SH-SY5Y (cell line): Measurements from ENCODE around the gene MYBPH.

ENCODE experiments used
- GATA2 ChIP-seq: IDR thresholded peaks from 2 replicates; pipeline ENCODE4 v1.6.1; 2011; ENCODE audit warnings: mild to moderate bottlenecking, low read depth, low read length
- GATA3 ChIP-seq: IDR thresholded peaks from 2 replicates; pipeline ENCODE4 v1.6.1; 2011; ENCODE audit warnings: low read depth, mild to moderate bottlenecking, low read length, moderate library complexity

Gene MYBPH

DNA sequence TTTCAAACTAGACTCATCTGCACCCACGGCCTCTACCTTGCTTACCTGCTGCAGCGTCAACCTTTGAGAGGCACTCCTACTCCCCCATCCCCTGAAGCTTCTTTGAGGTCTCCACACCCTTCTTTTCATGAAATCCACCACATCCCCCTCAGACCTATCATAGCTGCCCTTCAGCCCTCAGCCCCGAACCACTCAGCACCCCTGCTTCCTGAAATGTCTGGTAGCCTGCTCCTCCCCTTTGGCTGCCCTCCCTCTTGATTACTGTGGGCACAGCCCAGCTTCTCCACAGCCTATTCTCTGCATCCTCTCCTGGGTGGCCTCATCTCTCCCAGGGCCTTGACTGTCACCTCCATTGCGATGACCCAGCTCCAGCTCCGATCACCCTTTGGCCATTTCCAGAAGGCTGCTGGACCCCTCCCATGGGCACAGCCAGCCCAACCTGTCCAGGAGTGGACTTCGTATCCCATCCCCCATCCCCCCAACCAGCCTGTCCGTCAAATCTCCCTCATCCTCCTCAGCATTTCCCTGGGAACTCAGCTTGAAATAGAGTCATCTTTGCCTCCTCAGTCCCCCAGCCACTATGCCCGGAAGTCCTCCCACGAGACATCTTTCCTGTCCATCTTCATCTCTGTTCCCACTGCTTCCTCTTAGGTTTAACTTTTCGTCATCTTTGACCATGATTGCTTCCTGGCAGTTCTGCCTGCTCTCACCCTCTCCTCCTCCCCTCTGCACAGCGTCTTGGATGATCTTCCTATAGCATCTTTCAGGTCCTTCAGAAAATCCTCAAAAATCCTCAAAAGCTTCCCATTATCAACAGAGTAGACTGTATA lies 54.2 kb downstream of the MYBPH start:
- no peak for TF ChIP-seq GATA2
- no peak for TF ChIP-seq GATA3

GRCh38 chr1:203120325-203121153 lies 55.1 kb downstream of the MYBPH start:
- no peak for TF ChIP-seq GATA2
- TF ChIP-seq GATA3: no peak
